Measurements from ENCODE around the gene RPTOR. TPM values are rescaled to one million over a fixed set of nuclear protein-coding genes. Genes with fewer than 3 reads are reported as not detected.

The RPTOR gene
- polyA plus RNA-seq, 1 donor from 2014 or later, result 8.0 TPM

- Histone ChIP-seq H3K27me3 (ENCODE audit: insufficient read depth, low read depth, low read length) (no peaks in the 10 kb centered on the region), H3K4me3 (ENCODE audit: low read length) (no peak overlapping the region), H3K9ac (ENCODE audit: low read length) (no peak overlapping the region), H3K4me2 (ENCODE audit: low read length) (no peak overlapping the region), H4K20me1 (ENCODE audit: insufficient read depth) (no peaks in the 10 kb centered on the region), H3K36me3 (ENCODE audit: insufficient read depth, low read length) (no peaks in the 10 kb centered on the region), H3K9me3 (ENCODE audit: low read length) (no peaks in the 10 kb centered on the region), H2AFZ (ENCODE audit: low read depth, low read length) (no peak overlapping the region), H3K9me2 (ENCODE audit: insufficient read depth, low read length) (no peaks in the 10 kb centered on the region), H3F3A (ENCODE audit: insufficient read depth, low read length, poor library complexity, severe bottlenecking) (no peaks in the 10 kb centered on the region), H3K79me2 (replicated peaks; ENCODE audit: insufficient read depth, low read length) (no peaks in the 10 kb centered on the region), H3K27ac (ENCODE audit: low read length) (no peak overlapping the region)
- TF ChIP-seq SMC3 (conservative IDR thresholded peaks at IDR 0.05; ENCODE audit: poor library complexity) (no peak), CTCF (IDR thresholded peaks at IDR 0.05; ENCODE audit: poor library complexity, severe bottlenecking) (no peak), EZH2 (IDR thresholded peaks at IDR 0.05; ENCODE audit: borderline replicate concordance, insufficient read depth, low read length, poor library complexity, severe bottlenecking) (no peak), EP300 (conservative IDR thresholded peaks at IDR 0.05; ENCODE audit: poor library complexity, severe bottlenecking) (no peak)
Observed at GRCh38 chr17:80978499-80979497, 434.2 kb downstream of the RPTOR start.

GRCh38 chr17:80979547-80980378 is 435.1 kb downstream of the RPTOR start:
- no peaks in the 10 kb centered on the region for H3K36me3 ChIP-seq (ENCODE audit: insufficient read depth, low read length)
- no peak overlapping the region for H3K27ac ChIP-seq (ENCODE audit: low read length)
- no peaks in the 10 kb centered on the region for H4K20me1 ChIP-seq (ENCODE audit: insufficient read depth)
- no peaks in the 10 kb centered on the region for H3F3A ChIP-seq (ENCODE audit: insufficient read depth, low read length, poor library complexity, severe bottlenecking)
- no peaks in the 10 kb centered on the region for H3K27me3 ChIP-seq (ENCODE audit: insufficient read depth, low read depth, low read length)
- no peaks in the 10 kb centered on the region for H3K9me3 ChIP-seq (ENCODE audit: low read length)
- TF ChIP-seq CTCF (IDR thresholded peaks at IDR 0.05; ENCODE audit: poor library complexity, severe bottlenecking) (no peak), POLR2AphosphoS5 (IDR thresholded peaks at IDR 0.05) (no peak), SMC3 (conservative IDR thresholded peaks at IDR 0.05; ENCODE audit: poor library complexity) (no peak), EP300 (conservative IDR thresholded peaks at IDR 0.05; ENCODE audit: poor library complexity, severe bottlenecking) (no peak), TAF1 (IDR thresholded peaks at IDR 0.05; ENCODE audit: low read depth) (no peak), REST (IDR thresholded peaks at IDR 0.05; ENCODE audit: borderline replicate concordance) (no peak)
- H3K9ac ChIP-seq (ENCODE audit: low read length), result no peak overlapping the region
- no peaks in the 10 kb centered on the region for H3K79me2 ChIP-seq (replicated peaks; ENCODE audit: insufficient read depth, low read length)
- H3K4me3 ChIP-seq (ENCODE audit: low read length), result no peak overlapping the region
- H3K9me2 ChIP-seq (ENCODE audit: insufficient read depth, low read length), result no peaks in the 10 kb centered on the region
- H2AFZ ChIP-seq (ENCODE audit: low read depth, low read length), result no peak overlapping the region
- no peak overlapping the region for H3K4me2 ChIP-seq (ENCODE audit: low read length)
